ENCODE results near the gene ITPK1. TPM values are rescaled to one million over a fixed set of nuclear protein-coding genes. Genes with fewer than 3 reads are reported as not detected.
A peak's percentile ranks its signal among the peaks of the same experiment; 100 is the strongest.

The ITPK1 gene
- total RNA-seq, 2 donors from 2014 or later: 53.8 to 85.0 TPM

GRCh38 chr14:93047661-93048060 is 68.1 kb downstream of the ITPK1 start:
- no peak overlapping the region for H3K4me3 ChIP-seq
- ATAC-seq (ENCODE audit: insufficient number of reproducible peaks, low FRiP score, low read depth): no peak
- H3K4me1 ChIP-seq (ENCODE audit: control insufficient read depth in 1 of 2, low read depth in 2 of 2): peaks cover 32 to 52% of the 10 kb centered on the region in 2 donors
- DNase-seq (ENCODE audit: low spot score): no peak
- TF ChIP-seq CTCF (IDR thresholded peaks at IDR 0.05): no peak
- no peaks in the 10 kb centered on the region for H3K9me3 ChIP-seq
- H3K27ac ChIP-seq: no peak overlapping the region
- no peaks in the 10 kb centered on the region for H3K27me3 ChIP-seq (replicated peaks; ENCODE audit: insufficient read depth)
- H3K36me3 ChIP-seq: no peaks in the 10 kb centered on the region

- Histone ChIP-seq H3K36me3 (no peaks in the 10 kb centered on the region), H3K4me1 (ENCODE audit: control insufficient read depth in 1 of 2, low read depth in 2 of 2) (peaks cover 32 to 57% of the 10 kb centered on the region in 2 donors), H3K4me3 (no peak overlapping the region), H3K9me3 (no peaks in the 10 kb centered on the region), H3K27me3 (replicated peaks; ENCODE audit: insufficient read depth) (no peaks in the 10 kb centered on the region), H3K27ac (no peak overlapping the region)
- TF ChIP-seq CTCF (IDR thresholded peaks at IDR 0.05): no peak
- DNase-seq (ENCODE audit: low spot score) (no peak), ATAC-seq (ENCODE audit: insufficient number of reproducible peaks, low FRiP score, low read depth) (no peak)
These were observed 68.6 kb downstream of the ITPK1 start for GRCh38 chr14:93047157-93047556.

- no peak for DNase-seq (ENCODE audit: low spot score)
- no peak for ATAC-seq (ENCODE audit: insufficient number of reproducible peaks, low FRiP score, low read depth)
- H3K27me3 ChIP-seq (replicated peaks; ENCODE audit: insufficient read depth): no peaks in the 10 kb centered on the region
- H3K4me1 ChIP-seq (ENCODE audit: control insufficient read depth in 1 of 2, low read depth in 2 of 2): peaks cover 34 to 62% of the 10 kb centered on the region in 2 donors
- H3K9me3 ChIP-seq: no peaks in the 10 kb centered on the region
- no peak overlapping the region for H3K27ac ChIP-seq
- H3K4me3 ChIP-seq: no peak overlapping the region
- TF ChIP-seq CTCF (IDR thresholded peaks at IDR 0.05): no peak
- H3K36me3 ChIP-seq: no peaks in the 10 kb centered on the region
These were observed 69.0 kb downstream of the ITPK1 start for GRCh38 chr14:93046705-93047050.

GRCh38 chr14:93045965-93046704 is 69.6 kb downstream of the ITPK1 start:
- H3K27me3 ChIP-seq (replicated peaks; ENCODE audit: insufficient read depth): no peaks in the 10 kb centered on the region
- H3K27ac ChIP-seq: no peak overlapping the region
- ATAC-seq (ENCODE audit: insufficient number of reproducible peaks, low FRiP score, low read depth) (no peak), DNase-seq (ENCODE audit: low spot score) (no peak)
- H3K9me3 ChIP-seq: no peaks in the 10 kb centered on the region
- H3K4me1 ChIP-seq (ENCODE audit: control insufficient read depth in 1 of 2, low read depth in 2 of 2): peaks cover 39 to 67% of the 10 kb centered on the region in 2 donors
- no peaks in the 10 kb centered on the region for H3K36me3 ChIP-seq
- no peak overlapping the region for H3K4me3 ChIP-seq
- TF ChIP-seq CTCF (IDR thresholded peaks at IDR 0.05): no peak

GRCh38 chr14:93045211-93045674 is 70.5 kb downstream of the ITPK1 start:
- ATAC-seq (ENCODE audit: insufficient number of reproducible peaks, low FRiP score, low read depth) (no peak), DNase-seq (ENCODE audit: low spot score) (no peak)
- H3K9me3 ChIP-seq: no peaks in the 10 kb centered on the region
- TF ChIP-seq CTCF (IDR thresholded peaks at IDR 0.05): no peak
- peak overlapping the region in 1 of 2 donors; percentile 86 for H3K27ac ChIP-seq
- H3K4me3 ChIP-seq: no peak overlapping the region
- peaks cover 44 to 68% of the 10 kb centered on the region in 2 donors for H3K4me1 ChIP-seq (ENCODE audit: control insufficient read depth in 1 of 2, low read depth in 2 of 2)
- no peaks in the 10 kb centered on the region for H3K36me3 ChIP-seq
- no peaks in the 10 kb centered on the region for H3K27me3 ChIP-seq (replicated peaks; ENCODE audit: insufficient read depth)
